Placental pericyte (primary cell): Measurements from ENCODE around the gene PCDHB15. TPM values are rescaled to one million over a fixed set of nuclear protein-coding genes. Genes with fewer than 3 reads are reported as not detected.

Source experiments
- total RNA-seq: library from RNA; depleted of rRNA; stranded (reverse); fragments of >200 nt; gene quantifications from 2 replicates; pipeline ENCODE4 v1.2.3, GENCODE V29; 2012

The PCDHB15 gene
- under 0.01 and 0.14 TPM in 2 replicates for total RNA-seq

DNA sequence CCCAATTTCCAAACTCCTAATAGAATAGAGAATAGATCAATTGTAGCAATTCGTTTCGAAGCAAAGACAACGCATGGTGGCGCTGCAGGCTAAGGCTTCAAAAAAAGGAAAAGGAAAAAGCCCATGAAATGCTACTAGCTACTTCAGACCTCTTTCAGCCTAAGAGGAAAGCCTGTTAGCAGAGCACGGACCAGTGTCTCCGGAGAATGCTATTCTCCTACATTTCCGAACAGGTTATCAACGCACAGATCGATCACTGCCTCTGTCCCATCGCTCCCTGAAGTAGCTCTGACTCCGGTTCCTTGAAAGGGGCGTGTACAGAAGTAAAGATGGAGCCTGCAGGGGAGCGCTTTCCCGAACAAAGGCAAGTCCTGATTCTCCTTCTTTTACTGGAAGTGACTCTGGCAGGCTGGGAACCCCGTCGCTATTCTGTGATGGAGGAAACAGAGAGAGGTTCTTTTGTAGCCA is at the start of gene PCDHB15:
Gene PCDHB15, plus strand, starts transcription at position 146 of the 468 bp plus-strand sequence. Its CDS starts 184 bp downstream, at position 330.

GRCh38 chr5:141199359-141200235 is 45.6 kb upstream of the PCDHB15 start, which contains the start of gene PCDHB11:
Gene PCDHB11, plus strand, starts transcription at chr5:141199627. Its CDS starts 148 bp downstream, at chr5:141199775.

DNA sequence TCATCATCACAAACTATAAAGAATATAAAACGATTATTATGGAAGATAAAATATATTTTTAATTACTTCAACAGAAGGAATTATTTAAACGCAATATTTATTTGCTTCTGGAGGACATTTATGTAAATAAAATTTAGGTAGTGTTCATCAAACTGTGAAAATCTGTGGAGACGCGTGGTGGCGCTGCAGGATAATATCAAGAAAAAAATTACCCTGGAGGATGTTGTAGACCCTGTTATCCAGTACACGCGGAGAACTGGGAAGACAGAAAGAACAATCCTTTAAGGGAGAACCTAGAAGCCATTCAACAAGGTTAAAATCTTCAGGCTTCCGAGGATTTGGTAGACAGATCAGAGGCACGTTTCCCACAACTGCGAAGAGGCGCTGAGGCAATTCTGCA is 36.7 kb upstream of the PCDHB15 start, which contains the start of gene PCDHB12:
Gene PCDHB12, plus strand, starts transcription at position 242 of the 400 bp plus-strand sequence. CDS start 189 bp downstream, outside the sequence.

GRCh38 chr5:141213656-141214339 is 31.4 kb upstream of the PCDHB15 start, which contains the start of gene PCDHB13:
Gene PCDHB13, plus strand, starts transcription at chr5:141213919. Its CDS starts 205 bp downstream, at chr5:141214124.

GRCh38 chr5:141223112-141223783 is 21.9 kb upstream of the PCDHB15 start, which contains the start of gene PCDHB14:
Gene PCDHB14, plus strand, starts transcription at chr5:141223343. Its CDS starts 163 bp downstream, at chr5:141223506.

Other genes starting within 250 kb of the PCDHB15 start
- not detected in 2 replicates for gene PCDHB1, start 194.0 kb upstream of the PCDHB15 start, total RNA-seq
- 0.22 and 0.29 TPM in 2 replicates for gene PCDHB2, start 150.8 kb upstream of the PCDHB15 start, total RNA-seq
- gene PCDHB3, start 144.9 kb upstream of the PCDHB15 start, total RNA-seq, result under 0.01 and 0.29 TPM in 2 replicates
- 0.14 TPM in 1 of 2 replicates, not detected in the other for gene PCDHB4, start 123.6 kb upstream of the PCDHB15 start, total RNA-seq
- gene PCDHB5, start 110.2 kb upstream of the PCDHB15 start, total RNA-seq, result 0.14 and 0.22 TPM in 2 replicates
- gene PCDHB6, start 95.3 kb upstream of the PCDHB15 start, total RNA-seq, result under 0.01 and 0.14 TPM in 2 replicates
- under 0.01 and 0.14 TPM in 2 replicates for gene PCDHB7, start 72.8 kb upstream of the PCDHB15 start, total RNA-seq
- gene PCDHB8, start 67.6 kb upstream of the PCDHB15 start, total RNA-seq, result 0.29 TPM in 1 of 2 replicates, not detected in the other
- gene PCDHB16, start 63.0 kb upstream of the PCDHB15 start, total RNA-seq, result under 0.01 and 0.14 TPM in 2 replicates
- 0.14 TPM in 1 of 2 replicates, not detected in the other for gene PCDHB9, start 58.2 kb upstream of the PCDHB15 start, total RNA-seq
- 0.22 and 0.43 TPM in 2 replicates for gene PCDHB10, start 53.0 kb upstream of the PCDHB15 start, total RNA-seq
- gene PCDHB11, start 45.8 kb upstream of the PCDHB15 start, total RNA-seq, result under 0.01 and 0.29 TPM in 2 replicates
- under 0.01 TPM in 1 of 2 replicates, not detected in the other for gene PCDHB12, start 36.7 kb upstream of the PCDHB15 start, total RNA-seq
- gene PCDHB13, start 31.5 kb upstream of the PCDHB15 start, total RNA-seq, result 0.22 and 0.29 TPM in 2 replicates
- 0.29 and 0.44 TPM in 2 replicates for gene PCDHB14, start 22.1 kb upstream of the PCDHB15 start, total RNA-seq
- gene SLC25A2, start 58.7 kb downstream of the PCDHB15 start, total RNA-seq, result 0.44 and 2.0 TPM in 2 replicates
- 43.1 and 61.6 TPM in 2 replicates for gene TAF7, start 75.4 kb downstream of the PCDHB15 start, total RNA-seq
- gene PCDHGA1, start 85.1 kb downstream of the PCDHB15 start, total RNA-seq, result 0.43 and 0.88 TPM in 2 replicates
- 2.0 and 6.3 TPM in 2 replicates for gene PCDHGA2, start 93.4 kb downstream of the PCDHB15 start, total RNA-seq
- 4.0 and 5.5 TPM in 2 replicates for gene PCDHGA3, start 98.4 kb downstream of the PCDHB15 start, total RNA-seq
- gene PCDHGB1, start 104.7 kb downstream of the PCDHB15 start, total RNA-seq, result 1.8 and 1.9 TPM in 2 replicates
- 5.0 and 6.1 TPM in 2 replicates for gene PCDHGA4, start 109.6 kb downstream of the PCDHB15 start, total RNA-seq
- gene PCDHGB2, start 114.6 kb downstream of the PCDHB15 start, total RNA-seq, result 2.2 and 3.1 TPM in 2 replicates
- gene PCDHGA5, start 118.8 kb downstream of the PCDHB15 start, total RNA-seq, result 1.5 and 1.9 TPM in 2 replicates
- gene PCDHGB3, start 124.8 kb downstream of the PCDHB15 start, total RNA-seq, result 2.6 and 3.3 TPM in 2 replicates
- 4.3 and 4.8 TPM in 2 replicates for gene PCDHGA6, start 128.5 kb downstream of the PCDHB15 start, total RNA-seq
- gene PCDHGA7, start 137.3 kb downstream of the PCDHB15 start, total RNA-seq, result 4.3 and 7.7 TPM in 2 replicates
- gene PCDHGB4, start 142.3 kb downstream of the PCDHB15 start, total RNA-seq, result 28.2 and 30.4 TPM in 2 replicates
- 2.4 and 3.3 TPM in 2 replicates for gene PCDHGA8, start 147.2 kb downstream of the PCDHB15 start, total RNA-seq
- gene PCDHGB5, start 152.6 kb downstream of the PCDHB15 start, total RNA-seq, result 27.3 and 27.4 TPM in 2 replicates
- 4.6 and 6.2 TPM in 2 replicates for gene PCDHGA9, start 157.4 kb downstream of the PCDHB15 start, total RNA-seq
- 4.3 and 5.3 TPM in 2 replicates for gene PCDHGB6, start 162.6 kb downstream of the PCDHB15 start, total RNA-seq
- gene PCDHGA10, start 167.6 kb downstream of the PCDHB15 start, total RNA-seq, result 13.2 and 14.0 TPM in 2 replicates
- 7.6 and 14.0 TPM in 2 replicates for gene PCDHGB7, start 172.3 kb downstream of the PCDHB15 start, total RNA-seq
- 12.7 and 19.2 TPM in 2 replicates for gene PCDHGA11, start 175.7 kb downstream of the PCDHB15 start, total RNA-seq
- gene PCDHGA12, start 185.1 kb downstream of the PCDHB15 start, total RNA-seq, result 30.0 and 37.5 TPM in 2 replicates
- gene PCDHGC3, start 230.6 kb downstream of the PCDHB15 start, total RNA-seq, result 81.9 and 107 TPM in 2 replicates
- 4.4 and 5.0 TPM in 2 replicates for gene PCDHGC4, start 239.6 kb downstream of the PCDHB15 start, total RNA-seq
- 3.9 and 6.6 TPM in 2 replicates for gene PCDHGC5, start 243.7 kb downstream of the PCDHB15 start, total RNA-seq